SJCRH30 (cell line): ENCODE measurements around the gene PARN. TPM values are rescaled to one million over a fixed set of nuclear protein-coding genes. Genes with fewer than 3 reads are reported as not detected.

ENCODE experiments used
- DNase-seq, 2 experiments: peaks; one replicate each; pipeline ENCODE4 v3.0.0-alpha.2; 2015 to 2020
- H3K27ac ChIP-seq: fragments of 250-450 bp; sonication (Bioruptor Pico); 2 replicates; pipeline ENCODE4 v1.5.1; 2020; ENCODE audit warnings: mild to moderate bottlenecking, moderate library complexity
- H3K27me3 ChIP-seq: fragments of 250-450 bp; sonication (Bioruptor Pico); 2 replicates; pipeline ENCODE4 v1.5.1; 2020; ENCODE audit warnings: mild to moderate bottlenecking, moderate library complexity
- H3K36me3 ChIP-seq: fragments of 250-450 bp; sonication (Bioruptor Pico); 2 replicates; pipeline ENCODE4 v1.5.1; 2020; ENCODE audit warnings: mild to moderate bottlenecking, moderate library complexity
- H3K4me1 ChIP-seq: fragments of 250-450 bp; sonication (Bioruptor Pico); 2 replicates; pipeline ENCODE4 v1.5.1; 2020; ENCODE audit warnings: mild to moderate bottlenecking, moderate library complexity
- H3K4me3 ChIP-seq: fragments of 250-450 bp; sonication (Bioruptor Pico); 2 replicates; pipeline ENCODE4 v1.5.1; 2020; ENCODE audit warnings: mild to moderate bottlenecking, moderate library complexity
- H3K9me3 ChIP-seq: fragments of 250-450 bp; sonication (Bioruptor Pico); replicated peaks from 2 replicates; pipeline ENCODE4 v1.5.1; 2020; ENCODE audit warnings: mild to moderate bottlenecking, moderate library complexity
- total RNA-seq: library from RNA; depleted of rRNA; stranded (reverse); fragments of >200 nt; shearing (Covaris generic); gene quantifications from 2 replicates; pipeline ENCODE4 v1.2.3, GENCODE V29; 2014

Gene PARN
- total RNA-seq, 1 experiment from 2014 or later = 31.0 TPM

DNA sequence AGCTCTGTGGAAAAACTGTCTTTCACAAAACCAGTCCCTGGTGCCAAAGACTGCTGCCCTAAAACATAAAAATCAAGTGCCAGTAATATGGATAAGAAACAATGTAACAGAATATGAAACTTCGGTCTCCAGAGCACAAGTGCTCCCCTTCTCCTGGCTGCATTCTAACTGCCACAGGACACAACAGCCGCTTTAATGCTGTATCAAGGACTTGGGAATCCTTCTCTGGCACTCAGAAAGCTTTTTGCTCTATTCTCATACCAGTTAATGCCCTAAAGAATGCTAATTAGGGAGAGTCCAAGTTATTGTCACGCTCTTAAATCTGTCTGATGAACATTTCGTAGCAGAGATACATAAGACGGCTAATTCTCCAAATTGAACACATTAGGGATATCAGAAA, 90.9 kb downstream of the PARN start:
- Histone ChIP-seq H3K9me3 (no peaks in the 10 kb centered on the region; the same call in none of the 2 replicates), H3K27ac (no peak overlapping the region), H3K4me1 (no peaks in the 10 kb centered on the region), H3K36me3 (peaks cover 22% of the 10 kb centered on the region), H3K27me3 (no peaks in the 10 kb centered on the region), H3K4me3 (no peak overlapping the region)
- DNase-seq = no peak

DNA sequence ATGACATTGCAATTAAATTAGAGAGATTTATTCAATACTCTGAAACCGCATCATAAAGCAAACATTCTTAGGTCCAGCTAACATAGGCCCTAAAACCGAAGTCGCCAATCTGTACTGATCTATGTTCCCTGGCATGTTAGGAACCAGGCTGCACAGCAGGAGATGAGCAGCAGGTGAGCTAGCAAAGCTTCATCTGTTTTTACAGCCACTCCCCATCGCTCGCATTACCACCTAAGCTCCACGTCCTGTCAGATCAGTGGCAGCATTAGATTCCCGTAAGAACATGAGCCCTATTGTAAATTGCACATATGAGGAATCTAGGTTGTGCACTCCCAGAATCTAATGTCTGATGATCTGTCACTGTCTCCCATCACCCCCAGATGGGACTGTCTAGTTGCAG, 91.5 kb downstream of the PARN start:
- Histone ChIP-seq H3K27me3 (no peaks in the 10 kb centered on the region), H3K4me1 (no peaks in the 10 kb centered on the region), H3K9me3 (no peaks in the 10 kb centered on the region; the same call in none of the 2 replicates), H3K27ac (no peak overlapping the region), H3K36me3 (peaks cover 18% of the 10 kb centered on the region), H3K4me3 (no peak overlapping the region)
- no peak for DNase-seq

DNA sequence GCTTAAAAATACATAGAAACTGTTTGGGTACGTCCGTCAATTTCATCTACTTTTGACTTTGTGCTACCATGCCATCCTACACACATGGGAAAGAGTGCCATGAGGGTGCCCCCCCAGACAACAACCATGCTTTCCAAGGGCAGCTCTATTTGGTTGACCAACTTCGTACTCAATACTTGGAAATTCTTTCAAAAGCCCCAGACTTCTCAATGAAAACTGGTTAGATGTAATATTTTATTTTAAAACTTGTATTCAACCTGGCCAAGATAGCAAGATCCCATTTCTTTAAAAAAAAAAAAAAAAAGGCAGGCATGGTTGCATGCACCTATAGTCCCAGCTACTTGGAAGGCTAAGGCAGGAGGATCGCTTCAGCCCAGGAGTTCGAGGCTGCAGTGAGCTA, 98.4 kb downstream of the PARN start:
- Histone ChIP-seq H3K4me3 (no peak overlapping the region), H3K36me3 (no peaks in the 10 kb centered on the region; the same call in 1 of the 2 replicates)

DNA sequence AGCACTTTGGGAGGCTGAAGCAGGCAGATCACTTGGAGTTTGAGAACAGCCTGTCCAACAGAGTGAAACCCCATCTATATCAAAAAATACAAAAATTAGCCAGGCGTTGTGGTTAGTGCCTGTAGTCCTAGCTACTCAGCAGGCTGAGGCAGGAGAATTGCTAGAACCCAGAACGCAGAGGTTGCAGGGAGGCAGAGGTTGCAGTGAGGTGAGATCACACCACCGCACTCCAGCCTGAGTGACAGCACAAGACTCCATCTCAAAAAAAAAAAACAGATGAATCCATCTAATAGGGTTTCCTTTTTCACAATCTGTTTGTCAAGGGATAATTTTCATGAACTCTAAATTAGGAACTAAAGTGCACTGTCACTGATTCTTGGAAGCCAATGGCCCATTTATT, 99.0 kb downstream of the PARN start:
- H3K9me3 ChIP-seq = no peaks in the 10 kb centered on the region
- H3K36me3 ChIP-seq = no peaks in the 10 kb centered on the region
- no peak overlapping the region for H3K4me3 ChIP-seq
- peaks cover 7% of the 10 kb centered on the region; the same call in 1 of the 2 replicates for H3K4me1 ChIP-seq
- DNase-seq = no peak
- no peak overlapping the region for H3K27ac ChIP-seq
- H3K27me3 ChIP-seq = no peaks in the 10 kb centered on the region

More for the DNA sequence above, 98.4 kb downstream of the PARN start:
- H3K27ac ChIP-seq = no peak overlapping the region
- peaks cover 7% of the 10 kb centered on the region; the same call in 1 of the 2 replicates for H3K4me1 ChIP-seq
- no peaks in the 10 kb centered on the region for H3K9me3 ChIP-seq
- no peak for DNase-seq
- no peaks in the 10 kb centered on the region for H3K27me3 ChIP-seq

DNA sequence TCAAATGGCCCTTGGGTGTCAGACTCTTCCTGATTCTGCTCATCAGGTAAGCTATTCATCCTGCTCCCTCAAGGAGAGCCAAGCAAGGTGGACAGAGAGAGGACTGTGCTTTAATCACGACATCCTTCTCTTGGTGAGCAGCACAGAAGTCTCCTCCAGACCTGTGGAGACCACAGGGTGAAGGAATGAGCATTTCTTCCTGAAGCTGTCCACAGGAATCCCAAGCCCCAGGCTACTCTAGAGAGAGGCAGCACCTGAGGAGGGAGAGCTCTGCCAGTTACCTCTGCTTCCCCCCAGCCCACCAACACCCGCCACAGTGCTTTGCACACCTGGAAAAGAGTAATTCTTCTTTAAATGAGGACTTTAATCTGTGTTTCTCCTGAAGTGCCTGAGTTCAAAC, 100.0 kb downstream of the PARN start:
- no peak for DNase-seq
- no peaks in the 10 kb centered on the region for H3K9me3 ChIP-seq

DNA sequence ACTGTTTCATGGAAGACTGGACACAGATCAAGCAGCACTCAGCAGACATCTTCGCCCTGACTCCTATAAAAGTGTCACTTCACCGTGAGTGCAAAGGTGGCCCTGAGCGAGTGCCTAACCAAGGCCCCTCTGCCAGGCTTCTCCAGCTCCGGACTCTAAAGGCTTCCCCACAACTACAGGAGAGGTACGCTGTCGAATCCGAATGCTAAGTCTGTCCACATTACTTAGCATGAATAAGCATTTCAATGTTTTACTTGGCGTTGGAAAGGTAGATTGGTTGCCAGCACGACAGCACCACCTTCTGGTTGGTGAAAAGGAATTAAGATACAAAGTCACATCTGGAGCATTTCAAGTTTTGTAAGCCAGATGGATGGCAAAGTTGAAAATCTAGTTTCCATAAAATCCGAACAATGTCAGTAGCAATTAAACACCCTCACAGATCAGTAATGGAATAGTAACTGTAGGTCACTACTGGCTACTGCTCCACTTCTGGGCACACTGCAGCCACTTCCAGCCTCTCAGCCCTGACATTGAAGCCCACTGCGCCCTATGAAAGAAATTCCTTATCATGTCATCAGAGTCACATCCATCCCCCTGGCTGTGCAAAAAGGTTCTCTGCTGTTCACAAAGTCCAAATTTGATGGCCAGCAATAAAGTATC, 100.9 kb downstream of the PARN start:
- no peak overlapping the region; the same call in 1 of the 2 replicates for H3K27ac ChIP-seq

More for the DNA sequence above, 100.0 kb downstream of the PARN start:
- no peaks in the 10 kb centered on the region for H3K27me3 ChIP-seq
- no peaks in the 10 kb centered on the region for H3K36me3 ChIP-seq
- H3K4me3 ChIP-seq = no peak overlapping the region
- H3K4me1 ChIP-seq = peaks cover 7% of the 10 kb centered on the region
- no peak overlapping the region for H3K27ac ChIP-seq

DNA sequence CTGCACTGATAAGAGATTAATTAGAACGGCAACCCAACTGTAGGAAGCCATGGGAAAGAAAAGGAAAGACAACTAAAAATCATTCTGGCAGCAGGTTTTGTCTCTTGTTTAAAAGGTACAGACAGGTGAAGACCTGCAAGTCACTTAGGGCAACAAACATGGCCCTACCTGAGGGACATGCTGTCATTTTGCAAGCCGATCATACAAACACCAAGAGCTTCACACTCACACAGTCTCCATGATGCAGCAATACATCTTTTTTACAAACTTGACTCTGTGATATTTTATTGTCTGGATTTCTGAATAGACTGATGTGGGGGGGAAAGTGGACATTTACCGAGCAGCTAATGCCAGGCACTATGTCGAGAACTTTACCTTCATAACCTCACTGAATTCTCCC, 101.8 kb downstream of the PARN start:
- H3K4me3 ChIP-seq = no peak overlapping the region
- H3K36me3 ChIP-seq = no peaks in the 10 kb centered on the region
- no peaks in the 10 kb centered on the region for H3K9me3 ChIP-seq
- no peak overlapping the region for H3K27ac ChIP-seq
- DNase-seq = no peak
- no peaks in the 10 kb centered on the region for H3K27me3 ChIP-seq
- peaks cover 17% of the 10 kb centered on the region for H3K4me1 ChIP-seq

More for the DNA sequence above, 100.9 kb downstream of the PARN start:
- Histone ChIP-seq H3K4me1 (peaks cover 12% of the 10 kb centered on the region), H3K4me3 (no peak overlapping the region), H3K36me3 (no peaks in the 10 kb centered on the region), H3K9me3 (no peaks in the 10 kb centered on the region), H3K27me3 (no peaks in the 10 kb centered on the region)
- peak; percentile 73 to 90 for DNase-seq

DNA sequence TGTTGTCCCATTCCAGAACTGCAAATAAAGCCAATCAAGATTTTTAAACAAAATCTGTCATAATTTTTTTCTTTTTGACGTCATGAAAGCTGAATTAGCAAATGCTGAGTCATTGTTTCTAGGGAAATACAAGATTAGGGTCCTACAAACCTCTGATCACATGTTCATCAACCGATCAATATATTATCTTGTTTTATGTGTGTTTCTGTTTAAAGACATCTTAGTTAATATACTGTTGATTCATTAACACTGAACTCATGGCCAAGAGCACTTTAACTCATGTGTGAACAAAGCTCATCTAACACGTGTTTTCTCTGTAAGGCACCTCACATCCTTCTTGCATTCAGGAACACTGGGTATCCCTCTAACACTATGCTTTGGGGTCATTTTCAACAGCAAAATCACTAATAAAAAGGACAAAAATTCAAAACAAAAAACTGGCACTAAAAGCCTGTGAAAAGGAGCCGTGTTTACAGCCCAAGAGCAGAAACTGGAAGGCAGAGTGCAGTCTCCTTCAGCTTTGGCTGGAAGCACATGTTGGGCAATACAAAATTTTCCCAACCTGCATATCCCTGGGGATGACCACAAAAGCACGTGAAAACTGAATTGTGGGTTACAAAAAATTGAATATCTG, 102.5 kb downstream of the PARN start:
- H3K36me3 ChIP-seq = no peaks in the 10 kb centered on the region
- no peaks in the 10 kb centered on the region for H3K9me3 ChIP-seq
- peaks cover 18% of the 10 kb centered on the region for H3K4me1 ChIP-seq
- H3K4me3 ChIP-seq = no peak overlapping the region
- no peak overlapping the region for H3K27ac ChIP-seq
- DNase-seq = no peak
- H3K27me3 ChIP-seq = no peaks in the 10 kb centered on the region

DNA sequence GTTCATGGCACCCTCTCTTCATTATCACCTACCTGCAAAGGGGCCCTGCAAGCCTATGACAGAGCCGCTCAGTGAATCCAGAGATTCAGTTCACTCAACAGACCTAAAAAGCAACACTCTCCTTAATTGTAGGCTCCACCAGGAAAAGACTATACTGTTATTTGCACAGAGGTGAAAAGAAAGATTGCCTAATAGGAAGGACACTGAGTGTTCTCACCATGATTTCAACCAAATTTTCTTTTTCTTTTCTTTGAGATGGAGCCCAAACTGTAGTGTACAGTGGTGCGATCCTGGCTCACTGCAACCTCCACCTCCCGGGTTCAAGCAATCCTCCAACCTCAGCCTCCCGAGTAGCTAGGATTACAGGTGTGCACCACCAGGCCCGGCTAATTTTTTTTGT, 104.5 kb downstream of the PARN start:
- peaks cover 18% of the 10 kb centered on the region for H3K4me1 ChIP-seq
- no peak overlapping the region for H3K27ac ChIP-seq
- DNase-seq = no peak
- H3K36me3 ChIP-seq = no peaks in the 10 kb centered on the region
- no peaks in the 10 kb centered on the region for H3K27me3 ChIP-seq
- H3K4me3 ChIP-seq = no peak overlapping the region
- H3K9me3 ChIP-seq = no peaks in the 10 kb centered on the region

DNA sequence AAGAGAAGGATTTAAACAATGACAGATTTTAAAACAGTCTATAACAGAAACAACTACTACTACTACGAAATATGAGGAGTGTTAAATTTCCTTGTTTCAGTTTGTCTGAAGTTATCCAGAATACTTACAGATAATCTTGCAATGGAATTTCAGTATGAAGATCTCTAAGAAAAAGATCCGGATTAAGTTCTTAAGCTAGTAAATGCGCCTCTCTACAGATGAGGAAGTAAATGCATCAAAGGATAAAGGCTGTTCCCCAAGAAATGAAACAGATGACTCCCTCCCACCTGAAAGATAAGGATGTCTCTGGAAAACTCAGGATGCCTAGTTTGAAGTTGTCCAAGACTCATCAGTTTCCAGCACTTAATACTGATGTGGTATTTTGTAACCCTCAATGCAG, 105.1 kb downstream of the PARN start:
- Histone ChIP-seq H3K27ac (no peak overlapping the region), H3K36me3 (no peaks in the 10 kb centered on the region), H3K9me3 (no peaks in the 10 kb centered on the region), H3K4me1 (peaks cover 18% of the 10 kb centered on the region), H3K27me3 (no peaks in the 10 kb centered on the region), H3K4me3 (no peak overlapping the region)
- no peak for DNase-seq

DNA sequence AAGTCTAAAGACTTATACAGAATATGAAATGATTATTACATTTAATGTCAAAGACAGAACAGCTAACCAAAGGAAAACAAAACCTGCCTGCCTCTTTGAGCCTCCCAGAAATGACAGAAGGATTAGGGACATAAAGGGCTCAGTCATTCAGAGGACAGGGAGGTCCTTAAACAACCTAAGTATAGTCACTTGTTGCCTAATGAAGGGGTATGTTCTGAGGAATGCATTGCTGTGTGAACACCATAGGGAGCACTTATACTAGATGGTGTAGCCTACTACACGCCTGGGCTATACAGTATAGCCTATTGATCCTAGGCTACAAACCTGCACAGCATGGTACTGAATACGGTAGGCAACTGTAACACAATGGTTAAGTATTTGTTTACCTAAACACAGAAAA, 106.4 kb downstream of the PARN start:
- peaks cover 18% of the 10 kb centered on the region for H3K4me1 ChIP-seq
- H3K27me3 ChIP-seq = no peaks in the 10 kb centered on the region
- no peaks in the 10 kb centered on the region for H3K9me3 ChIP-seq
- peak in 1 of 2 experiments; percentile 36 for DNase-seq
- no peak overlapping the region for H3K27ac ChIP-seq
- no peaks in the 10 kb centered on the region for H3K36me3 ChIP-seq
- no peak overlapping the region for H3K4me3 ChIP-seq

DNA sequence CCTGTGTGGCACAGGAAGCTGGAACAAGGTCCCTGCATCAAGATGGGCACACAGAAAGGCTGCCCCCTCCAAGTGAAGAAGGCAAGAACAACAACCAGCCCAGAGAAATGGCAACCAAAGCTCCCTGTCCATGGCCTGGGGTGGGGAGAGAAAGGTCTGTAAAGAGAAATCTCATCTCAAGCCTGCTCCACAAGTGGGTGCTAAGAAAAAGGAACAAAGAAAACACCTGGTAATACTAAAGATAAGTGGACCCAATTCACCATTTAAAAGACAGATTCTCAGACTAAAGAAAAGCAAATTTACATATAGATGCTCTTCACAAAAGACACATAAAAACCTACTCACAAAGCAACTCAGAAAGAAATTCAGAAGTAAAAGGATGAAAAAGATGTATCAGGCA, 107.4 kb downstream of the PARN start:
- H3K4me1 ChIP-seq = peaks cover 12% of the 10 kb centered on the region
- no peaks in the 10 kb centered on the region for H3K9me3 ChIP-seq
- DNase-seq = no peak
- H3K36me3 ChIP-seq = no peaks in the 10 kb centered on the region
- no peak overlapping the region for H3K27ac ChIP-seq
- no peaks in the 10 kb centered on the region for H3K27me3 ChIP-seq
- no peak overlapping the region for H3K4me3 ChIP-seq

DNA sequence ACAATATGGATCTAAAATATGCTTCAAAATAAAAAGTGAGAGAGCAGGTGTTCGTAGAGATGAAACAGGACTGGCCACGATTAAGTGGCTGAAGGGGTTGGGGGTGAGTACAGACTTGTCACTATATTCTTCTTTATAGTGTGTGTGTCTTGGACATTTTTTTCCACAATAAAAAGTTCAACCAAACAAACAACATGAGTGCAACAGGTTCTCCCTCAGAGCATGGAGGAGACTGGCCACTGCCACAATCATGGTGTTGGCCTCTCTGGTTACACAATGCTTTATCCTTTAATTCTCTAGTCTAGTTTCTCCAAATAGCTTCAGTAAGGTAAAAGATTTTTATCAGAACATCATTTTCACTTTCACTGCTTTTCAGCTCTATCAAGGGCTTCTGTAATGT, 109.3 kb downstream of the PARN start:
- Histone ChIP-seq H3K4me1 (peaks cover 12% of the 10 kb centered on the region), H3K36me3 (no peaks in the 10 kb centered on the region), H3K27ac (no peak overlapping the region), H3K4me3 (no peak overlapping the region), H3K27me3 (no peaks in the 10 kb centered on the region), H3K9me3 (no peaks in the 10 kb centered on the region)
- no peak for DNase-seq

DNA sequence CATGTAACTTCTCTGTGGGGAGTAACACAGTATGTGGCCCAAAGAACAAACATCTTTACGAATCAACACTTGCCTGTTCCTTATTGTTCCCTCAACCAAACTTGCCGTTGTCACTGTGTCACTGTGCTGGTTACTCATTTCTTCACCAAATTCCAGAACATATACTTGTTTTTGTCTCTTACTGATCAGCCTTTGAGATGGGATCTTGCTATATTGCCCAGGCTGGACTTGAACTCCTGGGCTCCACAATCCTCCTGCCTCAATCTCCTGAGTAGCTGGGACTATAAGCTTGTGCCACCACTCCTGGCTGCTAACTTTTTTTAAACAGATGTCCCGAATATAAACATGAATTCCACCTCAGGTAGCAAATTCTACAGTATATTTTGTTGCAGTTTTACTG, 115.1 kb downstream of the PARN start:
- DNase-seq = no peak
- Histone ChIP-seq H3K9me3 (no peaks in the 10 kb centered on the region), H3K27ac (no peak overlapping the region), H3K4me1 (peaks cover 17% of the 10 kb centered on the region), H3K4me3 (no peak overlapping the region), H3K27me3 (no peaks in the 10 kb centered on the region), H3K36me3 (no peaks in the 10 kb centered on the region)

DNA sequence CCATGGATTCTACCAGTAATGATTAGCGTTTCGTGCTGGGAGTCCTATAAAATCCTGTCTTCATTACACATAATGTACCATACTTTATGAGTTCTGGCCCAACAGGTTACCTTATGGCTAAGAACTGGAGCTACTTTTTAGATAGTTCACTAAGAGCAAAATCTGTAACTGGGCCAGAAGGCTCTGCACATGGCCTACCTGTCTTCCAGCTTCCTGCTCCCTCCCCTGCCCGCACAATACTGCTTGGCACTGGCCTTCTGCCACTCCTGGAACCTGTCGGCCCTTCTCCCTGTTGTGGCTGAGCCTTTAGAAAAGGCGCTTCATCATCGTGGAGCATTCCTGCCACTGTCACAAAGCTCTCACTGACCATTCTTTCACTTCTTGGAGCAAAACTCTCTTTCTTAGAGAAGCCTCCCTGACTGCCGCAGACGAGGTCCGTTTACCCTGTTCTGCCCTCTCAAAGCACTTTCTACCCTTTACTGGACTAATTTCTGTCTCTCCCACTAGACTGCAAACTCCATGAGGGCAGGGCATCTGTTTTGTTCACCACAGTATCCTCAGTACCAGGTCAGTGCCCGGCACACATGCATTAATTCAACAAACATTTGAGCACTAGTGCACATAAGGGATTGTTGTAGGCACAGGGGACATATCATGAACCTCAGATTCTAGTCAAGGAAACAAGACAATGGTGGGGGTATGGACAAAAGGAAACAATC, 116.5 kb downstream of the PARN start:
- Histone ChIP-seq H3K27me3 (no peaks in the 10 kb centered on the region), H3K4me3 (no peak overlapping the region), H3K9me3 (no peaks in the 10 kb centered on the region), H3K27ac (no peak overlapping the region), H3K36me3 (no peaks in the 10 kb centered on the region), H3K4me1 (peaks cover 28% of the 10 kb centered on the region)
- DNase-seq = no peak
